G401.6 (cell line): ENCODE results near the gene RFWD3.

ENCODE experiments used
- FAIRE-seq: peaks from 2 replicates; lab custom pipeline; 2012; peaks lifted over from hg19 to GRCh38; lab: Jason Lieb, UNC

The RFWD3 gene

DNA sequence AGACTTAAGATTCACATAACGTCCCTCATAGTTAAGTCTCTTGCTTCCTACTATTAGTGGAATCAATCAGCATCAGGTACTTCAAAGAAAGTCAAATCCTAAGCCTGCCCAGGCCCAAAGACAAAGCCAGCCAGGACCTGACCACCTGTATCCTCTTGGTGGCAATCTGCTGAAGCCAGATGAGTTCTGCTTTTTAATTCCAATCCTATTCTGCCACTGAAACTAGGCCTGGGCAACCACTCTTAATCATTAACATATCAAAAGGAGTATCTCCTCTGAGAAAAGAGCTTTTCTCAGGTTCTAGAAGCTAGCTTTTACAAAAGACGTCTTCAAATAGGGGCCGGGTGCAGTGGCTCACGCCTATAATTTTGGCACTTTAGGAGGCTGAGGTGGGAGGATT, 44.7 kb downstream of the RFWD3 start:
- no peak for FAIRE-seq

DNA sequence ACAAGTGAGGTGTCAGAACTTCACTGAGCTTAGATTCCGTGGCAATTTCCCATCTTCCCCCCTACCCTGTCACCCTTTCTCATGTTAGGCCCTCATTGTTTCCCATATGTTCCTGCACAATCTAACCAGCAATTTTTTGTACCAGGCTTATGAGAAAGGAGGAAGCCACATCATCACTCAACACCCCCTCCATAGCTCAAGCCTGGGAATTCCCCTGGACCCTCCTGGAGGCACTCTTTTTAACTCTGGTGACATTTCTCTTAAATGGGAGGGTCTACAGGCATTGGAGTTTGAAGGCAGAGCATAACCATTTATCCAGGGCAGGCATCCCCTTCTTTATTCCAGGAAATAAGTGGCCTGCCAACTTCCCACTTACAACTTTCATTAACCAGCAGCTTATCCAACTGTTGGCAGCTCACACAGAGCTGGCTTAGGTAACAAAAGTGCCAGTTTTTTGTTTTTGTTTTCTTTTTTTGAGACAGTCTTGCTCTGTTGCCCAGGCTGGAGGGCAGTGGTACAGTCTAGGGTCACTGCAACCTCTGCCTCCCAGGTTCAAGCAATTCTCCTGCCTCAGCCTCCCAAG, 49.4 kb downstream of the RFWD3 start:
- FAIRE-seq: no peak

DNA sequence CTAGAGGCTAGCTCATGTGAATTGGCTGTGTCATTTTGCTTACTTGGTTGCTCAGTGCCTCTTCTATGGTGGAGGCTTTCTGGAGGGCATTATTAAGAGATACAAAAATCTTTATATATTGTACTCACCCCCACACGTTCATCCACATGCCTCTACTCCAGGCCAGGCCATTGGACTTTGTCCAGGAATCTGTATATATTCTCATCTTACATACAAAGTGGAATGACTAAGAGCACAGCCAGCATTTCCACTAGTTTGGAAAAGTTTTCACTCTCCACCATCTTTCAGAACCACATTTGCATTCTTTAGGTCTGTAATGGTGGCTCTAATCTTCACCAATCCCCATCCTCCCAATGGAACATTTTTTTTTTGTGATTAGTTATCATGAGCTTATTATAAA, 55.0 kb downstream of the RFWD3 start:
- no peak for FAIRE-seq

DNA sequence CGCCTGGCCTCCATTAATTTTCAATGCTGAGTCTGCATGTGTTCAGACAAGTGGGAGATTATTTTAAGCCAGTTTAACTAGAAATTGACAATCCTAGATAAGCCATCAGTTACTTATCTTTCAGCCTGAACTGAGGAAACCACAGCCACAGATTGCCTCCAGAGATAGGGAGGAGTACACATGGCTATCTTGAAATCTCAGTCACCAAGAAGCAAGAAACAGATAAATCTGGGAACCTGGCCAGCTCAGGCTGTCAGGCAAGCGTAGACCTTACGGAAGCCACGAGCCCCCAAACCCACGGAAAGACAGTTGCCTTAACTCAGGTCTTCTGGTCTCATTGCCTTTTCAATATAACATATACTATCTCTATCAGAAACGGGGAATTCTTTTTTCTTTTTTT, 57.7 kb downstream of the RFWD3 start:
- FAIRE-seq: no peak

DNA sequence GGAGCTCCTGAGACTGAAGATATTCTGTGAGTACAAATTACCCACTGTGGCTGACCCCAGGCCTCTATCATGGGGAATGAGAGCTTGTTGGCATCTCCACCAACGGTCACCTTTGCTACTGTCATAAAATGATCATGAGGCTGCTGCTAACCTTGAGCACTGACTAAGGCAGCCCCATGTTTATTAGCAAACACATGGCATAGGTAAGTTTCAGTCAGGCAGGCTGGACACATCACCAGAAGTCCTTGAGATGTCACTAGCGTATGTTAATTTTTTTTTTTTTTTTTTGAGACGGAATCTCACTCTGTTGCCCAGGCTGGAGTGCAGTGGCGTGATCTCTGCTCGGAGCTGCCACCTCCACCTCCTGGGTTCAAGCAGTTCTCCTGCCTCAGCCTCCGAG, 58.3 kb downstream of the RFWD3 start:
- no peak for FAIRE-seq

DNA sequence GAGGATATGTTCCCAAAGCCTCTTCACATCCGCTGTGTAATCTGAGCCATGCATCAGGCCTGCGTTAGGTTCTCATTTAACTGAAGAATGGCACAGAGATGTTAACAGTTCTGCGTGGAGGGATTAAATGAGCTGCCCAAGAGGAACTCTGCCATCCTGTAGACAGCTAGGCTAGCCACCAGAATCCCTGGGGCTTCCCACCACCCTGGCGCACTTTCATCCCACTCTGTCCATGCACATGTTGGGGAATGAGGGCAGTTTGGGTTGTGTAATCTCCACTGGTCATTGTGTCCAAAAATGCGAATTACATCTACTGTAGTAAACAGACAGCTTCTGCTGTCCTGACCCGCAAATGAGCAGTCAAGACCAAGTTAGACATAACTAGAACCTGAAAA, 58.7 kb downstream of the RFWD3 start:
- no peak for FAIRE-seq

DNA sequence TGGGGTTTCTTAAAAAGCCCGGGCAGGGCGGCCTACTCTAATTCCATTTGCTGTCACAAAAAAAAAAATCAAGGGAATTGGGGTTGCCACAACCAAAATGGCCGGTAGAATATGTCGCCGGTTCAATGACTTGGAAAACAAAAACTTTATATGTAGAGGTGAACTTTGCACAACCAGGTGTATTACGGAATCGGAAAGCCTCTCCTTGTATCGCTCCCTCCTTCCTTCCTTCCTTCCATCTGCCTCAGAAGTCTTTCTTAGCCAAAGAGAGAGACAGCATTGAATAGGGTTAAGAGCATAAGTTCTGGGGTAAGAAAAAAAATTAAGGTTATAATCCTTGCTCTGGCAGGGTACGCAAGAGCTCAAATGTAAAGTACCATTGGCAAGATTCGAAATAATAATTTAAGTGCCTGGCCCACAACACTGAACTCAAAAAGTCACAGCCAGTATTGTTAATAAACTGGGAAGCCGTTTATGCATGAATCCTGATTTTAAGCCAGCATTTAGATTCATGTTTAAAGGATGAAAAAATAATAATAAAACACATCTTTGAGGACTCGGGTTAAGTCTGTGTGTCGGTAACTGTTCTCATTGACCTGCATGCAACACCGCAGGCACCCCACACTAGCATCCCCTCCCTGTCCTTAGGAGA, 59.2 kb downstream of the RFWD3 start:
- no peak for FAIRE-seq

DNA sequence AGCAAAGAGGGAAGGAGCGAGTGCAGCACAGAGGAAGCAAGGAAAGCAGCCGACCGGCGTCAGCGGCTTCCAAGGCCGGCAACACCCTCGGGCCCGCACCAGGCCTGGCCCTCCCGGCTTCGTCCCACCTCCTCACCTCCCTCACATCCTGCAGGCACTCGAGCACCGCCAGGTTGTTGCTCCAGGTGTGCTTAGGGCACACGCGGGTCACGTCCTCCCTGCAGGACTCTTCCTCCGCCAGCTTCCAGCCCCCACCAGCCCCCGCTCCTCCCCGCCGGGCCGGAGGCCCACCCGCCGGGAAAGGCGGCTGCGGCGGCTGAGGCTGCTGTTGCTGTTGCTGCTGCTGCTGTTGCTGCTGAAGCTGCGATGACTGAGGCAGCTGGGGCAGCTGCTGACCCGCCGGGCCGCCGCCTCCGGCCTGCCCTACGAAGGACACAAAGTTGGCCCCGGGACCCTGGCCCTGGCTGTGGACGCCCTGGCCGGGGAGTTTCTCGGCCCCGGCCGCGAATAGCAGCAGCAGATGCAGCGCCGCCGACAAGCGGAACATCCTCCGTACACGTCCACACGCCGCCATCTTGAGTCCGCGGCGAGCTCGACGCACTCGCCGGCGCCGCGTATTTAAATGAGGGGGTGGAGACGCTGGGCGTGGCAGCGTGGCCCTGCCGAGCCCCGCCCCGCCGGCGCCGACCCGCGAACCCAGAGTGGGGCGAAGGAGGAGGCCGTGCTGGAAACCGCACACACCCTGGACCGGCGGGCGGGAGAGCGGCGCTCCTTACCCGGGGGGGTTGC, 60.0 kb downstream of the RFWD3 start, which contains the start of gene GLG1:
GLG1 (minus strand) TSS at position 594 of the 789 bp plus-strand sequence; CDS start at position 574, 20 bp downstream.
- no peak for FAIRE-seq

DNA sequence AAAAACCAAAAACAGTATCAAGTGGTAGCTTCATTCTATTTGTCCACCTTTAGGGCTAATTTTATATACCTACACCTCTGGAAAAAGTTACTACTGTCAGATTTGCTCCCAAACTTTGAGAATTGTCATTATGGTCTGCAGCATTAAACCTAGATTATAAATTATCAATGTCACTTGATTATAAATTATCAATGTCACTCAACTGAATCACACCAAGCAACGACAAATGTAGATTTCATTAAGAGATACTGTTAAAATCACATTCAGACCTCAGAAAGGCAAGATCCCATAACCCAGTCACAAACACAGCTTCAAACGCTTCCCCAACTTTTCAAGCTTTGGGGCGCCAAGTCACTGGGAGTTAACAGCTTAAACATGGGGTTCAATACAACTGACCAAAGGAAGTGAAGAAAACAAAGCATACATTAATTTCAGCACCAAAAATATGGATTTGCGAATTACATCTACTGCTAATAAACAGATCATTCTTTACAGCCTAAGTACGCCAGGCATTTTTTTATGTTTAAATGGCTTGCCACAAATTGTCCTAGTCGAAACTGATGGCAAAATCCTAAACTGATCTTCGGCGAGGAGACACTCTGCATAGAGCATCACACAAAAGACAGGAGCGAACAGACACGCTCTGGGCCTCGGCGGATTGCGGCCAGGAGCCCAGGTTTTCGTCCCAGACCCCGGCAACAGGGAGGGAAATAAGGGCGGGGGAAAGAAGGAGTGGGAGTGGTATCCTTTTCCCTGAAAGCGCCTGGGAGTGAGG, 60.7 kb downstream of the RFWD3 start:
- FAIRE-seq: no peak

DNA sequence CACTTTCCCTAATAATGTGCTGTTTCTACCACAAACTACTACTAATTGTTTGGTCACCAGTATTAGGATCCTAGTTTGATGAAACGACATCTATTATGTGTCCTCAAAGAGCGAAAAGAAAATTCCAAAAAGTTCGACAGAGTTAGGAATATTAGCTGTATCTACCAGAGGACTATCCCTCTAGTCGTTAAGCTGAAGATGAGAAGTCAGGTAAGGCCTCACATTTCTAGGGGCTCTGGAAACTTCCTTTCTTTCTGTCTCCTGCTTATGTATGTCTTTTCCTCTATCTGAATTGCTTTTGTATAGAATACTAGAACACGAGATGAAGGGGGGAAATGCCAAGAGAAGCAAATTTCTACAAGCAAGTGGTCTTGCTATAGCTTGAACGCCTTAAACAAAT, 61.3 kb downstream of the RFWD3 start:
- no peak for FAIRE-seq

DNA sequence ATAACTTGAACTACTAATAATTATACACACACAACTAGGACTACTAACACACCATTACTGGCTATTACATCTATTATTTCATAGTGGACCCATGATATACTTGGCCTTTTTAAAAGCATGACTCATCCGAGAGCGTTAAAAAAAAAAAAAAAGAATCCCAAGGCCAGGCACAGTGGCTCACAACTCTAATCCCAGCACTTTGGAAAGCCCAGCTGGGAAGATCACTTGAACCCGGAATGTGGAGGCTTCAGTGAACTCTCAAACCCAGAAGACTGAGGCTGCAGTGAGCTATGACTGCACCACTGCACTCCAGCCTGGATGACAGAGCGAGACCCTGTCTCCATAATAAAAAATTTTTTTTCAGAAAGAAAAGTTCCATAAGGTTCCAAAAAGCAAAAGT, 62.8 kb downstream of the RFWD3 start:
- FAIRE-seq: no peak

DNA sequence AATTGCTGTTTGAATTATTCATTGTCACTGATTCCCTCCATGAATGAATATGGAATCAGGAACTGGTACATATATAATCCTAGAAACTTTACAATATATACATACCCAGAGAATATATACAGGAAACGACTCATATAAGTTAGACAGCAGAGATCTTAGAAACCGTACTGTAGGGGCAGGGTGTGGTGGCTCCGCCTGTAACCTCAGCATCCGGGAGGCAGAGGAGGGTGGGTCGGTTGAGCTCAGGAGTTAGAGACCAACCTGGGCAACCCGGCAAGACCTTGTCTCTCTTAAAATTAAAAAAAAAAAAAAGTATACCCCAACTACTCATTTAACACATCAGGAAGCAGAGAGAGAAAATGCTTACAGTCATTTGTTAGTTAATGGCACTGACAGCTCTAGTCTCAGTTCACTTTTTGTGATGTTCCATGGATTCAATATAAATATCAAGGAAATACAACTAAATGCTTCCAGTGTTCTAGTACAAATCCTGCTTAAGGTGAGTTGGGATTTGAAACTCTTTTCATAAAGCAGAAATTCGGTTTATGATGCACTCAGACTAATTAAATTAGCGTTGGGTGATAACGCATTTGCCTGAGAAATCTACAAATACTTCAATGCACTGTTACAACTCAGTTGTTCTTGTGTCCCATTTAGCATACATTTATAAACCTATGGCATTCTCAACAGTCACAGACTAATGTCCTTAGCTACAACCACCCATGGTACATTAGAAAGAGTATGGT, 65.4 kb downstream of the RFWD3 start:
- no peak for FAIRE-seq

DNA sequence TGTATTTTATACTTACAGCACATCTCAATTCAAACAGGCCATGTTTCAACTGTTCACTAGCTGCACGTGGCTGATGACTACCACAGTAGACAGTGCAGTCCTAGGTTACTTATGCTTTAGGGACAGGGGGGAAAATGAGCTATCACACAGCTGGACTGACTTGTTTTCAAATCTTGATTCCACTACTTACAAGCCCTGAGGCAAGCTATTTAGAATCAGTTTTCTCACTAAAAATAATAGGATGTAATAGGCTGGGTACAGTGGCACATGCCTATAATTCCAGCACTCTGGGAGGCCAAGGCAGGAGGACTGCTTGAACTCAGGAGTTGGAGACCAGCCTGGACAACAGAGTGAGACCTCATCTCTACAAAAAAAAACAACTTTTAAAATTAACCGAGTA, 70.1 kb downstream of the RFWD3 start:
- FAIRE-seq: no peak

DNA sequence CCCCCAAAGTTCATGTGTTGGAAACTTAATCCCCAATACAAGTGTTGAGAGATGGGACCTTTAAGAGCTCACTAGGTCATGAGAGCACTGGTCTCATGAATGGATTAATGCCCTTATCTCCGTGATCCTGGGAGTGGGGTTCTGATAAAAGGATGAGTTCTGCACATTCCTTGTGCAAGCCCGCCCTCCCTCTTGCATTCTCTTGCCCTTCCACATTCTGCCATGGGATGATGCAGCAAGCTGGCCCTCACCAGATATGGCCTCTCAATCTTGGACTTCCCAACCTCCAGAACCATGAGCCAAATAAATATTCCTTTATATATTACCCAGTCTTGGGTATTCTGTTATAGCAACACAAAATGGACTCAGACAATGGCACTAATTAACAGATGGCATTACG, 73.8 kb downstream of the RFWD3 start:
- no peak for FAIRE-seq

DNA sequence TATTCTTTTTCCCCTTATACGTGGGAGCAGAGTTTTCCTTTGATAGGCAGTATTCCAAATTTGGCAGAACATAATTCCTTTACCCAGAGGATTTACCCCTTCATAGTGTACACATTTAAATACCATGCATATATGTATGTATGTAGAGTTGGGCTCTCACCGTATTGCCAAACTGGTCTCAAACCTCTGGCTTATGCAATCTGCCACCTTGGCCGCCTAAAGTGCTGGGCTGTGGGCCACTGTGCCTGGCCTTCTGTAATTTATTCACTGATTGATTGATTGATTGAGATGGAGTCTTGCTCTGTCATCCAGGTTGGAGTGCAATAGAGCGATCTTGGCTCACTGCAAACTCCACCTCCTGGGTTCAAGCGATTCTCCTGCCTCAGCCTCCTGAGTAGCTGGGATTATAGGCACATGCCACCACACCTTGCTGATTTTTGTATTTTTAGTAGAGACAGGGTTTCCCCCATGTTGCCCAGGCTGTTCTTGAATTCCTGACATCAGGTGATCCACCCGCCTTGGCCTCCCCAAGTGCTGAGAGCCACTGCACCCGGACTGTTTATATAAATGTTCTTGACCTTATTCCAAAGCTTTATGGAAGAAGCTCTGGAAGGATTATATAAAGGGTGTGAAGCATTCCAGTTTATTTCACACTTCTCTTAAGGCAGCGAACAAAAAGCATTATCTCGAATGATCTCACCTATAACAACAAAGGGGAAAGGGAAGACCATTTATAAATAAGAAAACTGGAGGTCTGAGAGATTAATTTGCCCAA, 74.6 kb downstream of the RFWD3 start:
- no peak for FAIRE-seq

DNA sequence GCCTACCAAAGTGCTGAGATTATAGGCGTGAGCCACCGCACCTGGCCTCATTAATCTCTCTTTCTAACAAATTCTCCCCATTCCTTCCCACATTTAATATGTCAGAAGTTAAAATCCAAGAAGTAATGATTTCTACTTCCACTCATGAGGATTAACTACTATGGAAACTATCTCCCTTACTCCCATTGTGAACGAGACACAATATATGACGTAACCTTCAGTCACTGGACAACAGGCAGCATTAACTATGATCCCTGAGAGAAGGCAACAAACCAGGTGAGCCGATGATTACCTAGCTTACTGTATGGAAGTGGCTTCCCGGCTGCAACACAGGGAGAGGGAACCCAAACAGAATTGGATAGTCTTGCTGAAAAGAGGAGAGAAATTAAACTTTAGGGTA, 79.7 kb downstream of the RFWD3 start:
- no peak for FAIRE-seq

DNA sequence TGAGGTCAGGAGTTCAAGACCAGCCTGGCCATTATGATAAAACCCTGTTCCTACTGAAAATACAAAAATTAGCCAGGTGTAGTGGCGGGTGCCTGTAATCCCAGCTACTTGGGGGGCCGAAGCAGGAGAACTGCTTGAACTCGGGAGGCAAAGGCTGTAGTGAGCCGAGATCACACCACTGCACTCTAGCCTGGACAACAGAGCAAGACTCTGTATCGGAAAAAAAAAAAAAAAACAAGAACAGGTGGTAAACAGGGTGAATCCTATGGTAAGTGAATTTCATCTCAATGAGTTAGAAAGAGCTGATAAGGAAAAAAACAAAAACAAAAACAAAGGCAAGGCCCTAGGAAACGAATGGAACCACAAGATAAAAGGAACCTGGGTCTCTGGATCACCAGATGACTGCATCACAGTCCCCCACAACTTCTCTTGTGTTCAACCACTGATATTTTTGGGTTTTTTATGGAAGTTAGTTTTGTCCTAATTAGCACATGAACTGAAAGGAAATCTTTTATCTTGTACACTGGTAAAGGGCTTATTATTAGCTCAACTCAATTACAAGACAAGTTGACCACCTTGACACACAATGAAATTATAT, 80.7 kb downstream of the RFWD3 start:
- FAIRE-seq: no peak

DNA sequence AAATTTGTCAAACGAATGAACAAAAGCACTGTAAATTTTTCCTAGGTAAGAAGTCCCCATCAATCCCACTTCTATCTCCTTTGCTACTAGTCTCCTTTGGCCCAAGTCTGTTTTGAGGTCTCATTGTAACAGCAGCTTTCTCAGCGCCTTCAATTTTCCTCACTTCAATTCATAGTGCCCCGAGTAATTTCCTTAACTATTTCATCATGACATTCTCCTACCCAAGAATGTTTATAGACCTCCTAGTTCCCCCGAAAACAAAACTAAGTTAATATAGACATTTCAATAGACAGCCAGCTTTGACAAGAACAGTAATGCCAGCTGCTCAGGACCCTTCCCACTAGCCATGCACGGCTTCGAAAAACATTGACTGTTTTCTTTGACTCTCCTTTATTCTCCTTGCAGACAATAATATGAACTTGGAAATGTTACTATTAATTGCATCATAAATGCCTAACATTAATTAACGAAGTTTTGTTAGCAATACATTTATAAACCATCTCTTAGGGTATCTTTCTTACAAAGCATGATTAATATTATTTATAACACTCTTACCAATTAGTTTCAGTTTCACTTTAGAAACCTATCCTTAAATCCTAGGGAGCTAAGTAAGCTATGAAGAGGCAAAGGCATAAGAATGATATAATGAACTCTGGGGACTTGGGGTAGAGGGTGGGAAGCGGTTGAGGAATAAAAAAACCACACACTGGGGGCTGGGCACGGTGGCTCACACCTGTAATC, 82.6 kb downstream of the RFWD3 start:
- FAIRE-seq: no peak

DNA sequence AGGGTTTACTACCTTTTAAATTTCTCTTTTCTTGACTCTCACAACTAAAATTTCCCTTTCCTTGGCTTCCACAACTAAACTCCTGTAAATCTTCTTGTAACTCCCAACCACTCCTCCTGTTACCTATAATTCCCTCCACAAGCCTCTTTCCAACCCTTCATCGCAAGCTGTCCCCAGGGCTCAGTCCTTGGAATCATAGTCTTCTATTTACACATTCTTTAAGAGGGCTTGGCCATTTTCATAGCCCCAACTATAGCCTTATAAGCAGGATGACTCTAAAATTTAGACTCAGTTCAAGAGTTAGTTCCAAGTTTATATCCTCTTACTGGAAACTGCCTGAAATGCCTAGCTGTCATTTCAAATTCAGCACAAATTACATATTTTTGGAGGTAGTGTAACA, 83.7 kb downstream of the RFWD3 start:
- no peak for FAIRE-seq

DNA sequence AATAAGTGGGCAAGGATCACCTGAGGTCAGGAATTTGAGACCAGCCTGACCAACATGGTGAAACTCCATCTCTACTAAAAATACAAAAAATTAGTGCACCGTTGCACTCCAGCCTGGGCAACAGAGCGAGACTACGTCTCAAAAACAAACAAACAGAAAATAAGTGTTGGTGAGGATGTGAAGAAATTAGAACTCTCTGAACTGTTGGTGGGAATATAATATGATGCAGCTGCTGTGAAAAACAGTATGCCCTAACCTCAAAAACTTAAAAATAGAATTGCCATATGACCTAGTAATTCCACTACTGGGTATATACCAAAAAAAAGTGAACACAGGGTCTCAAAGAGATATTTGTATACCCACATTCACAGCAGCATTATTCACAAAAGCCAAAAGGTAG, 85.8 kb downstream of the RFWD3 start:
- no peak for FAIRE-seq
